Fibroblast of upper back skin (primary cell): Measurements from ENCODE around the gene WWOX.

Source experiments
- DNase-seq: peaks from one replicate; pipeline ENCODE4 v3.0.0-alpha.2; 2013

The WWOX gene

GRCh38 chr16:78984887-78985464, 885.5 kb downstream of the WWOX start:
- DNase-seq, result no peak

GRCh38 chr16:78985716-78986605, 886.5 kb downstream of the WWOX start:
- peak; percentile 8 for DNase-seq

- no peak for DNase-seq
These were observed 888.2 kb downstream of the WWOX start for GRCh38 chr16:78987666-78988065.

GRCh38 chr16:78988361-78988969, 889.0 kb downstream of the WWOX start:
- DNase-seq, result no peak

- no peak for DNase-seq
These were observed 890.9 kb downstream of the WWOX start for GRCh38 chr16:78990309-78990701.

GRCh38 chr16:78992001-78992400, 892.5 kb downstream of the WWOX start:
- DNase-seq, result no peak

GRCh38 chr16:78993346-78993745, 893.9 kb downstream of the WWOX start:
- DNase-seq, result no peak

GRCh38 chr16:78994135-78994745, 894.8 kb downstream of the WWOX start:
- DNase-seq, result no peak

GRCh38 chr16:78995441-78995840, 896.0 kb downstream of the WWOX start:
- DNase-seq, result no peak

GRCh38 chr16:78996790-78997189, 897.3 kb downstream of the WWOX start:
- no peak for DNase-seq

- DNase-seq, result no peak
These were observed 899.4 kb downstream of the WWOX start for GRCh38 chr16:78998879-78999278.

GRCh38 chr16:79001156-79001967, 901.9 kb downstream of the WWOX start:
- no peak for DNase-seq

- no peak for DNase-seq
These were observed 903.7 kb downstream of the WWOX start for GRCh38 chr16:79003026-79003609.

GRCh38 chr16:79004309-79004708, 904.9 kb downstream of the WWOX start:
- DNase-seq, result no peak

GRCh38 chr16:79005096-79005495, 905.6 kb downstream of the WWOX start:
- DNase-seq, result no peak

- DNase-seq, result no peak
These were observed 906.8 kb downstream of the WWOX start for GRCh38 chr16:79006206-79006605.

GRCh38 chr16:79006765-79007164, 907.3 kb downstream of the WWOX start:
- DNase-seq, result no peak

GRCh38 chr16:79007614-79008013, 908.2 kb downstream of the WWOX start:
- DNase-seq, result no peak

- DNase-seq, result no peak
These were observed 908.8 kb downstream of the WWOX start for GRCh38 chr16:79008036-79008868.

- DNase-seq, result no peak
These were observed 909.4 kb downstream of the WWOX start for GRCh38 chr16:79008869-79009179.

GRCh38 chr16:79009896-79010295, 910.4 kb downstream of the WWOX start:
- DNase-seq, result no peak

- no peak for DNase-seq
These were observed 911.8 kb downstream of the WWOX start for GRCh38 chr16:79011282-79011681.
